Fibroblast of gingiva (primary cell): ENCODE measurements around the gene SUCLA2.
"Not testable (repeated sequence)": the region's sequence is repeated elsewhere in the genome, so short reads cannot be mapped to it uniquely, and the experiment has no call there.

Source experiments
- DNase-seq: peaks from one replicate; pipeline ENCODE4 v3.0.0-alpha.2; 2011; ENCODE audit warnings: low read depth

The SUCLA2 gene

DNA sequence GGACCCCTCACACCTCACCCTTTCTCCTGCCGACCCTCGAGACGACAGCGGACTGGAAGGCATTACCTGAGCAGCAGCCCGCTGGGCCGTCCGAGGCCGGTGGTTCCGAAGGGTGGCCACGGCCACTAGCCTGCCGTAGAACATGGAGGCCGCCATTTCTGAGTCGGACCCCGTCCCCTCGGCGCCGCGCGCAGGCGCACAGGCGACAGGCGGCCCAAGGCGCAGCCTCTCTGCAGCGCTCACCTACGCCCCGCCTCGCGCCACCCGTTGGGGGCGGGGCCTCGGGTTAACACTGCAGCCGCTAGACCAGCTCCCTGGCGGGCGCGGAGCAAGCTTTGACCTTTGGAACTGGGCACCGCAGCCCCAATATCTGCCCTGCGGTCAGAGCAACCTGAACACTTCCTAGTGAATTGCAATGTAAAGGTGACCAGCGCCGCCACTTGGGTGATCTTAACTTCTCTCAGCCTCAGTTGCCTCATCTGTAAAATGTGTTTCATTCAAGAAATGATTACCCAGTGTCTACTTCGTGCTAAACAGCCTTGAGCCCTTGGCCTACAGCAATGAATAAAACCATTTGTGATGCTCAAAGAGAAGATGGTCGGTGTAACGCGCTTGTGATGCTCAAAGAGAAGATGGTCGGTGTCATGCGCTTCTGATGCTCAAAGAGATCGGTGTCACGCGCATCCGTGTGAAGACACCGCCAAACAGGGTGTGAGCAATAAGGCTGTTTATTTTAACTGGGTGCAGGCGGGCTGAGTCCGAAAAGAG lies at the start of gene SUCLA2:
Gene SUCLA2, minus strand, starts transcription at position 160 of the 768 bp plus-strand sequence. Its CDS starts 4 bp downstream, at position 156.
- DNase-seq, result peak; percentile 85

DNA sequence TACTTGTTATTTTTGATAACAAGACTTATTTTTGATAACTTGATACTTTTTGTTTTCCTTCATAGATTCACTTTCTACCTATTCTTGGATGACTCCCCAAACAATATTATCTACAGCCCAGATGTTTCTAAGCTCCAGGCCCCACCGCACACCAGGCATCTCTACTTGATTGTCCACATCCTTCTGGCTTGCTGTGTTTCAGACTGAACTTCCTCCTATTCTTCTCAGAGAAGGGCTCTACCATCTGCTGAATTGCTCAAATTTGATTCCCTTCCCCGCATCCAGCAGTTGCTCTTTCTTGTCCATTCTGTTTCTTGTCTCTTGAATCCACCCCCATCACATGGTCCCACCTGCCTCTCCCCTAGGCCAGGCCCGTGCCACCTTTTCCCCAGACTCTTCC lies 49.5 kb upstream of the SUCLA2 start:
- DNase-seq, result no peak

DNA sequence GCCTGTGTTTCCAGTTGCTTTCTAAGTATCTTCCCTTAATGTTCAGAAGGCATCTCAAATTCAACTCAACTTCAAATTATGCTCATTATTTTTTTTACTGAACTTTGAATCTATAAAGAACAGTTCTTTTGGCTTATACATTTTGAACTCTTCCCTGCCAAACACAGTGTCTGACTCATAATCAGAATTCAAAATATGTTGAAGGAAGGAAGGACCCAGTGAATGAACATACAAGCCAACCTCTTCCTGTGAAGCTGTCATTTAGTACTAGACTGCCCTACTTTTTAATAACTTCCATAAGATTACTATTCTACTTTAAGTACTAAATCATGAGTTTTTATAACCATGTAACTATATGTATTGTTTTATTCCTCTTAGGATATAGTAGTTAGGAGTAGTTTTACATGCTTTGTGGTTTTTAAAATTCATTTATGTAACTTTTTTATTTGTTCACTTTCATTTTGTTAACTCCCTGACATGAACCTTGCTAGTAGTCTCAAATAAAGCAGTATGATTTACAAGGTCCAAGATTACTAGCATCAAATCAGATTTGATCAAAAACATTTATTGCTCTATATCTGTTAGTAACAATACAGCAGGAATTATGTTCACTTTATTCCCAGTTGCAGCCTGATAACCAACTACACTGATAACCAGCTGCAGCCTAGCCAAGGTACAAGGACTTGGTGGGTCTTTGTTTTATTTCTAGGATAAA lies 42.9 kb upstream of the SUCLA2 start:
- DNase-seq, result peak; percentile 62

DNA sequence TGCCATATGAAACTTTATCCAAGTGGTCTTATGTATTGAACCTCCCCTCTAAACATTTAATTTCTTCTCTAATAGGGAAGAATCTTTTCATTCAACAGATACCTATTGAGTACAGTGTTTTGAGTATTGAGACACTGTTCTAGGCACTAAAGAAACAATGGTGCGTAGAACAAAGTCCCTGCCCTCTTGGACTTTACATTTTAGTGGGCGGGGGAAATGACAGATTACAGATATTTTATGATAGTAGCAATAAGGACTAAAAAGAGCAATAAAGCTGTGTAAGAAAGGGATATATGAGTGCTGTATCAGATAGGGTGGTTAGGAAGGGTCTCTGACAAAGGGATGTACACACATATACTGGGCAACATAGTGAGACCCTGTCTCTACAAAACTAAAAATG lies 41.8 kb upstream of the SUCLA2 start:
- DNase-seq, result no peak

DNA sequence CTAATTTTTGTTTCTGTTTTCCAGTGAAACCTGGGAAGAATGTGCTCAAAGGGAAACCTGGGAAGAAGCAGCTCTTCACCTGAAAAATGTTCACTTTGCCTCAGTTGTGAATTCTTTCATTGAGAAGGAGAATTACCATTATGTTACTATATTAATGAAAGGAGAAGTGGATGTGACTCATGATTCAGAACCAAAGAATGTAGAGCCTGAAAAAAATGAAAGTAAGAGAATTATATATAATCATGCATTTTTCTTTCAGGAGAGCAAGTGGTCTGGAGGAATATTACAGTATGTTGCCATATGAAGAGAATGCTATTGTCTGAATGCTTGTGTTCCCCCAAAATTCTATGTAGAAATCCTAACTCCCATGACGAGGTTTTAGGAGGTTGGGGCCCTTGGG lies 39.8 kb upstream of the SUCLA2 start:
- DNase-seq, result no peak

DNA sequence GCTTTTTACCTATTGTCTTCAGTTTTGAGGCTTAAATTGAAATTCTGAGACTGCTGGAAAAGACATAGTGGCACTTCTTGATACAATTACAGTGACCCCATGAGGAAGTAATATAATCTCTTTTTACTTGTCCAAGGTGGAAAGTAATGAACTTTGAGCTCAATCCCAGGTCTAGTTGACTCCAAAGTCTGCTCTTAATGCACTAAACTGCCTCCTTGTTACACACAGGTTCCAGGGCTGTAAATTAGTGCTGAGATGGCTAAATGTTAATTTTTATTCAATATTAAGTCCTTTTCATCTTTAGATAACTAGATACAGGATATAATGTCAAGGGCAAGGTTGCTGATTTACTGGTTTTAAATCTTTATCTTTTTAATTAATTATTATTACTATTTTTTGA lies 39.0 kb upstream of the SUCLA2 start:
- DNase-seq, result no peak

DNA sequence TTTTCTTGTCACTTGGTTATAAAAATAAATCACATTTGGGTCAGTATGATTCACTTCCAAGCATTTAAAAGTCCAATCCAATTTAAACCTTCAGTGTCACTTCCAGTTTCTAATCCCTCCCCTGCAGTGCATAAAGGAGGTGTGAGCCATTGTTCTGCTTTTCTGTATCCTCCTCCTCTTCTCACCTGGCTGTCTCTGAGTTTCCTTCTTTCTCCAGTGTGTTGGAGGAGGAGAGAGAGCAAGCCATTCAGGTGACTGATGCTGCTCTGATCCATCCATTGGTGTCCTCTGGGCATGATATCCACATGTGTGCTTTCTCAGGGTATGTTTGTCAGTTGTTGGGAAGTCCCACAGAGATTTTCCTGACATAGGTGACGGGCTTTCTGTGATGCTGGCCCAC lies 37.7 kb upstream of the SUCLA2 start:
- no peak for DNase-seq

DNA sequence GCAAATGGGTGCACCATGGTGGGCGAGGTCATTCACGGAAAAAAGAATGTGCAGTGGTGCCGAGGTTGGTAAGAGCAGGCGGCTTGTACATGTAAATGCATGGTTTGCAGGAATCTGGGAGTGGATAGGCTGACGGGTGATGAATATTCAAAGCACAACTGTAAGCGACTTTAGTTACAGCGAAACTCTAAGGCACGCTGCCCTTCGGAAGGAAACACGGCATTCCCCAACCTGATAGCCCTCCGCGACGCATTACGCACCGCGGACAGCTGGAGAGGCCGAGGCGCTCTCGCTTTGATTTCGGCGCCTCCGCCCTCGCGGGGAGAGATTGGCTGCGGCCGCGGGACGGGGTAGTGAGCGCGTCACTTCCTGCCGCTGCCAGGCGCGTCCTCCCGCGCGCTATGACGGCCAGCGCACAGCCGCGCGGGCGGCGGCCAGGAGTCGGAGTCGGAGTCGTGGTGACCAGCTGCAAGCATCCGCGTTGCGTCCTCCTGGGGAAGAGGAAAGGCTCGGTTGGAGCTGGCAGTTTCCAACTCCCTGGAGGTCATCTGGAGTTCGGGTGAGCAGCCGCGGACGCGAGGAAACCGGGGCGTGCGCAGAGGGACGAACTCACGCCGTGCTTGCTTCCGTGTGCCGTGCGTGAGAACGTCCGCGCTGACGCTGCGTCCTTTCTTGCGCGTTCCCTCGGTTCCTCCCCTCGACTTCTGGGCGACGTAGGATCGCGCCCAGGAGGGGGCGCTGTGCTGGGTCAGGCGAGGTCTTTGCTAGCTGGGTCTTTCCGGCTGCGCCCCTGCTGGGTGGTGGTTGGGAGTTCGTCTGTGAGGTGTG lies 36.5 kb upstream of the SUCLA2 start, which contains the start of gene NUDT15:
Gene NUDT15, plus strand, starts transcription at position 381 of the 828 bp plus-strand sequence. Its CDS starts 21 bp downstream, at position 402.
- DNase-seq, result peak; percentile 97

DNA sequence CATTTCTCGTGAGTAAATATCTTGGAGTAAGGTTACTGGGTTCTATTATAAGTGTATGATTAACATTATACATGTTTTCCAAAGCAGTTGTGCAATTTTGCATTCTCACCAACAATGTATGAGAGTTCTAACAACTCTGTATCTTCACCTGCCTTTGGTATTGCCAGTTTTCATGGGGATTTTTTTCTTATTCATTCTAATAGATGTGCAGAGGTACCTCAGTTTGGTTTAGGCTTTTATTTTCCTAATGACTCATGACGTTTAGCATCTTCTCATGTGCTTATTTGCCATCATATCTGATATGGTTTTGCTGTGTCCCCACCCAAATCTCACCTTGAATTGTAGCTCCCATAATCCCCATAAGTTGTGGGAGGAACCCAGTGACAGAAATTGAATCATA lies 28.8 kb upstream of the SUCLA2 start:
- DNase-seq, result no peak

DNA sequence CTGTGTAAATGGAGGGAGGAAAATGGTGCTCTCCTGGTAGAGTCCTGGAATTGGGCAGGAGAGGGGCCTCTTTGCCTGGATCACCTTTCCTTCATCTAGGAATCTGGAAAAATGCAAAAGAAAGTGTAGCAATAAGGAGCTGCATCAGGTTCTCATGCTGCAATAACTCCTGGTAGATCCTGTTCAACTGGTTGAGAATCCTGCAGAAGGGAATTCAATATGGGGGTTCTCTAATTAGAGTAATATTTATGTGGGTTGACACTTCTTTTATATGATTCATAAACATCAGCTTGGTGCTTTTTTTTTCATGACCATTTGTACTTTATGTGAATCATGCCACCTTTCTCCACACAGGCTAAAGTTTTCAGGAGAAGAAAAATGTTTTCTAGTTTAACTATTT lies 27.0 kb upstream of the SUCLA2 start:
- DNase-seq, result no peak

DNA sequence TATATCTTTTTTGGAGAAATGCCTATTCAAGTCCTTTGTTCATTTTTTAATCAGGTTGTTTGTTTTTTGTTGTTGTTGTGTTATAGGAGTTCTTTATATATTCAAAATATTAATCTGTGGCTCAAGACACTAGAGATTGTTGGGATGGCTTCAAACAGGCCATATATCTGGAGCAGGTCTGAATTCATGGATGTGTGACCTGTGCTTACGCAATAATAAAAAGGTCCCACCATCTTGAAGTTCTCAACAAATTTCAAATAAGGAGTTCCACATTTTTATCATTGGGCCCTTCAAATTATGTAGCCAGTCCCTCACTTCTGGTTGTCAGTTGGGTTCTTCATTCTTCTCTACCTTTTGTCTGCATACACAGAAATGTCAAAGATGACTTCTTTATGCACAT lies 18.7 kb upstream of the SUCLA2 start:
- no peak for DNase-seq

DNA sequence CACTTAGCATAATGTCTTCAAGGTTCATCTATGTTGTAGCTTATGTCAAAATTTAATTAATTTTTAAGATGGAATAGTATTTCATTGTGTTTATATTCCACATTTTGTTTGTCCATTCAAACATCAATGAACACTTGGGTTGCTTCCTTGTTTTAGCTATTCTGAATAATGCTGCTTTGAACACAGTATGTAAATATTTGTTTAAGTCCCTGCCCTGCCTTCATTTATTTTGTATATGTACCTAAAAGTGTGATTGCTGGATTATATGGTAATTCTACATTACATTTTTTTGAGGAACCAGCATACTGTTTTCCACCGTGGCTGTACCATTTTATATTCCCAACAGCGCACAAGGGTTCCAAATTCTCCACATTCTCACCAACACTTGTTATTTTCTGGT lies 17.6 kb upstream of the SUCLA2 start:
- DNase-seq, result no peak

DNA sequence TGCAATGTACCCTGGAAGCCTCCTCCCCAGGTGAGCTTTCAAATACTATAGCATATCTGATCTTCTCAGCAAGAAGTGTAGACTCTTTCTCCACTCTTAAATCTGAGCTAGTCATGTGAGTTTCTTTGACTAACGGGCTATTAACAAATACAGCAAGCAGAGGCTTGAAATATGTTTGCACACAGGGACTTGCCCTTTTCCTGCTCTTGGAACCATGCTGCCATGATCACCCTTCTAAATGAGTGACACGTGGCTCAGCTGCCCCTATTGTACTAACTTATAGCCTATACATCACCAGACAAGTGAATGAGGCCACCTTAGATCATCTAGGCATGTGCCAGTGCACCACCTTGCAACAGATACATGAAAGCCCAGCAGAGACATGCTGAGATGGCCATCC lies 13.3 kb upstream of the SUCLA2 start:
- DNase-seq, result no peak

DNA sequence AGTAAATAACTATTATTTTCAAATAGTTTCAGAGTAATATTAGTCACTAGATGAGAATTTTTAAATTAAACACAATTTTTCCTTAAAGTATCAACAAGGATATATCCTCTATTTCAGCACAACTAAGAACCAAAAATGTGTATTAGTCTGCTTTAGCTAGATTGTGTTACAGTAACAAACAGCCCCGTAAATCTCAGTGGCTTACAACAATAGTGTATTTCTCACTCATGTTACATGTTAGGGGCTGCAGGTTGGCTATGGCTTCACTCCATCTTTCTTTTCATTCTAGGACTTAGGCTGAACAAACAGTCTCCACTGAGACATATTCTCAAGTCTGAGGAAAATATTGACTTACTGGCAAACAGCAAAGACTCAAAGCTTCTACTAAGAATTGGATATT lies 11.6 kb upstream of the SUCLA2 start:
- DNase-seq, result no peak

DNA sequence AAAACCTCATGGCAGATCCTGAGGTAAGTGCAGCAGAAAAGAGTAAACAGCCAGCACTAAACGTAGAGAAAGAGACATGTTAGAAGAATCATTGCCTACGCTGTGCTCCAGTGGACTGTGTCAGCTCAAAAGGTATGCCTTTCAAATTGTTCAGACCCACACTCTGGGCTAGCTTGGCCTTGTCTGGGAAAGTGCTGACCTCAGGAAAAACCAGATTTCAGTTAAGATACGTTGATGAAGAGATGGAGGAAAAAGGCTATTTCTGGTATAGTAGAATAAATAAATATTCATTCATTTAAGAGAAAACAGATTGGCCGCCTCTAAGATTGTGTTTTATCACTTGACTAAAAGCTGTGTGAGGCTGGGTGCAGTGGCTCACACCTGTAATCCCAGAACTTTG lies 9.6 kb upstream of the SUCLA2 start:
- DNase-seq, result no peak

DNA sequence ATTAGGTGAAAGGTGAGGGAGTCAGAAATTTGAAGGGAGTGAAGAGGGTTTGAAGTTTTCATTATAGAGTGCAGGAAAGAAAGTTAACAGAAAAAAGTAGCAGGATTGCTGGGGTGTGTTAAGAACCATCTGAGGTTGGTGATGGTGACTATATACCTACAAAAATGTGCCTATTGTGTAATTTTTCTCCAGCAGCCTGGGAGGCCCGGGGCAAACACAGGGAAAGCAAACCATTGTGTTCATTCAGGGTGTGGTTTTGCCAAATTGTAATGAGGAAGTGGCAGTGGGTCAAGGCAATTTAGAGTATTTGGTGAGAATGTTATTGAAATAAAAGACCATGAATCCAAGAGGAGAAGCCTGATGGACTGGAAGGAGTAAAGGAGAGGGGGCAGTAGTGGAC lies 8.2 kb upstream of the SUCLA2 start:
- DNase-seq, result peak; percentile 80

DNA sequence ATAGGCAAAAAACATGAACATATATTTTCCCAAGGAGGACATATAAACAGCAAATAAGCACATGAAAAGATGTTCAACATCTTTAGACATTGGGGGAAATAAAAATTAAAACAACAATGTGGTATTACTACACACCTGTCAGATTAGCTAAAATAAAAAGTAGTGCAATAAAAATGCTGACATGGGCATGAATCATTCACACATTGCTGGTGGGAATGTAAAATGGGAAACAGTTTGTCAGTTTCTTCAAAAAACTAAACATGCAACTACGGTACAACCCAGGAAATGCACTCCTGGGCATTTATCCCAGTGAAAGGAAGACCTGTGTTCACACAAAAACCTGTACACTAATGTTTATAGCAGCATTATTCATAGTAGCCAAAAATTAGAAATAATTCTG lies 5.3 kb upstream of the SUCLA2 start:
- DNase-seq, result no peak

DNA sequence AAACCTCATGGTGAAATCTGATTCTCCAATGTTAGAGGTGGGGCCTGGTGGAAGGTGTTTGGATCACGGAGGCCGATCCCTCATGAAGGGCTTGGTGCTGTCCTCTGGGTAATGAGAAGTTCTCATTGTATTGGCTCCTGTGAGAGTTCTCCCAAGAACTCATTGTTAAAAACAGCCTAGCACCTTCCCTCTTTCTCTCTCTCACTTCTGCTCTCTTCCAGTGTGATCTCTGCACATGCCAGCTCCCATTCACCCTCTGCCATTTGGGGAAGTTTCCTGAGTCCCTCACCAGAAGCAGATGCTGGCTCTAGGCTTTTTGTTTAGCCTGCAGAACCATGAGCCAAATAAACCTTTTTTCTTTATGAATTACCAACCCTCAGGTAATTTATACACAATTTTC lies 3.1 kb upstream of the SUCLA2 start:
- DNase-seq, result no peak

DNA sequence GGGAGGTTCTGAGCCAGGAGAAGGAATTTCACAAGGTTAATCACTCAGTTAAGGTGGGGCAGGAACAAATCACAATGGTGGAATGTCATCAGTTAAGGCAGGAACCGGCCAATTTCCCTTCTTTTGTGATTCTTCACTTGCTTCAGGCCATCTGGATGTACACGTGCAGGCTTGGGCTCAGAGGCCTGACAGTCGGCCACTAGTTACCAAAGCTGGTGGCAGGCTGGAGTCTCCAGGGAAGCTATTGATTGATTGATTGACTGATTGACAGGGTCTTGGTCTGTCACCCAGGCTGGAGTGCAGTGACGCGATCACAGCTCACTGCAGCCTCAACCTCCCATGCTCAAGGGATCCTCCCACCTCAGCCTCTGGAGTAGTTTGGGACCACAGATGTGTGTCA lies 926 bp upstream of the SUCLA2 start:
- DNase-seq, result not testable (repeated sequence)

DNA sequence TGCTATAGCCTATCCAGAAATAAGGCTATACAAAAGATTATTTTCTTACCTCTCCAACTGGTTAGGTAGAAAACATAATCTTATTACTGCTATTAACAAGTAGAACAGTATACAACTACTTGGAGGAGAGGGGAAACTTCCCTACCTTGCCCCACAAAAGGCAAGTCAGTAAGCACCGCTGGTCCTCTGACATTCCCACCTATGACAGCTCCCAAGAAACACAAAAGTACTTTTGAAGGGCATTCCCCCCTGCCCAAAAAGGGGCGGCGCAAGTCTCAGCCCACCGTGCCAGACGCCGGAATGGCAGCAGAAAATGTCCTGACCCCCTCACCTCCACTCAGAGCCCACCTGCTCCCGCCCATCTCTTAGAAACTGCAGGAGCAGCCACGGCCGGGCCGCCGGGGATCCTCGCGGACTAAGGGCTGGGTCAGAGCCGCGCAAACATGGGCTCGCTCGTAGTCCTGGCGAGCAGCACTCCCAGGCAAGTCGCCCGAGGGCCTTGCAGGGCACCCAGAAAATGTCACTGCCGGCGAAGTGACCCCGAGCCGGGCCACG lies 437 bp downstream of the SUCLA2 start:
- no peak for DNase-seq

DNA sequence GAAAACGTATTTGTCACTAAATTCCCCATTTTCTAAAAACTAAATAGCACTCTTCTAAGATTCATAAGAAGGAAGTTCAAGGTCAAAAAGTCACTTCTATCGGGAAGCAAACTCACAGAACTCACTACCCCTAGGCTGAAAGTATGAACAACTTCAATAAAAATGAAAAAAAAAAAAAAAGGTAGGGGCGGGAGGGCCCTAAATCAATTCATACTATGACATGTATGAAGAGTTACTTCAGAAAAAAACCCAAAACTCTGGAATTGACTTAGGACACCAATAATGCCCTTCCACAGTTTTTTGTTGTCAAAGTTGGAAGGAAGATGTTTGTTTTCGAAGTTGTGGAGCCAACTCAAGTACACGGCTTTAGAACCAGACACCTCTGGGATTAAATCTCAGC lies 1.1 kb downstream of the SUCLA2 start:
- DNase-seq, result no peak

DNA sequence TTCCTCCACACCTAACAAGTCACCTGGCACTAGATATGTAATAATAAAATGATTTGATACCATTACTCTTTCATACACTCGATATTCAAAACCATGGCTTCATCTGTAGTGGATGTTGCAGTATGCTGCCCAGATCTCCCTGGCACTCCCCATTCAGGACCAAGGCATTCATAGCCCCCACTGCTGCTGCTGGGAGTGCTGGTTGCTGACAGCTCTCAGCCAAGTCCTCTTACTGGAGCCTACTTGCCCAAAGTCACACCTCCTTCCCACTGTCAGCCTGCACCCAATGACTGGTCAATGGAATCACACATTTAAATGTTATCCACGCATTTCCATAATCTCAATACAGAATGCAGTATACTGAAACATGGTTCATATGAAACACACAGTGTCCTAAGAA lies 3.7 kb downstream of the SUCLA2 start:
- DNase-seq, result no peak
